UCSD-AML1 (cell line): ENCODE data around the gene RUNX1.

Experiments used
- DNase-seq: peaks from one replicate; lab custom pipeline; 2025; ENCODE audit not compliant: unreplicated experiment; lab: John Stamatoyannopoulos, UW

RUNX1 gene

GRCh38 chr21:35017256-35017655 is 31.8 kb downstream of the RUNX1 start:
- no peak for DNase-seq

- no peak for DNase-seq
Measured at GRCh38 chr21:35016517-35017188, 32.4 kb downstream of the RUNX1 start.

- DNase-seq = no peak
Measured at GRCh38 chr21:35016071-35016470, 33.0 kb downstream of the RUNX1 start.

- no peak for DNase-seq
Measured at GRCh38 chr21:35015435-35016024, 33.6 kb downstream of the RUNX1 start.

- DNase-seq = no peak
Measured at GRCh38 chr21:35014302-35015041, 34.6 kb downstream of the RUNX1 start.

GRCh38 chr21:35011681-35012080 is 37.4 kb downstream of the RUNX1 start:
- DNase-seq = no peak

- no peak for DNase-seq
Measured at GRCh38 chr21:35010447-35010846, 38.7 kb downstream of the RUNX1 start.

GRCh38 chr21:35007348-35007747 is 41.8 kb downstream of the RUNX1 start:
- no peak for DNase-seq

GRCh38 chr21:35006771-35007170 is 42.3 kb downstream of the RUNX1 start:
- no peak for DNase-seq

GRCh38 chr21:35006248-35006647 is 42.9 kb downstream of the RUNX1 start:
- DNase-seq = no peak

GRCh38 chr21:35005560-35006224 is 43.4 kb downstream of the RUNX1 start:
- DNase-seq = no peak

GRCh38 chr21:35005077-35005476 is 44.0 kb downstream of the RUNX1 start:
- no peak for DNase-seq

GRCh38 chr21:35004314-35004713 is 44.8 kb downstream of the RUNX1 start:
- DNase-seq = no peak

GRCh38 chr21:35002879-35003722 is 46.0 kb downstream of the RUNX1 start:
- DNase-seq = no peak

GRCh38 chr21:34999397-34999941 is 49.6 kb downstream of the RUNX1 start:
- no peak for DNase-seq

GRCh38 chr21:34998176-34998575 is 50.9 kb downstream of the RUNX1 start:
- peak; percentile 59 for DNase-seq

- no peak for DNase-seq
Measured at GRCh38 chr21:34997294-34997693, 51.8 kb downstream of the RUNX1 start.

- no peak for DNase-seq
Measured at GRCh38 chr21:34996304-34997101, 52.6 kb downstream of the RUNX1 start.

GRCh38 chr21:34995979-34996303 is 53.2 kb downstream of the RUNX1 start:
- no peak for DNase-seq
